IMR-90 (cell line): ENCODE measurements around the gene PTCH2. TPM values are rescaled to one million over a fixed set of nuclear protein-coding genes. Genes with fewer than 3 reads are reported as not detected.

ENCODE experiments used
- ATAC-seq: fragments of 200-7000 bp; cut with Tn5 transposase; 2 replicates; pipeline ENCODE4 v1.9.1; 2020; ENCODE audit warnings: low read depth, mild to moderate bottlenecking, moderate library complexity
- BruUV-seq: library from RNA; stranded (reverse); fragments of 400-500 nt; replicated peaks from 2 replicates; lab custom pipeline; 2021; lab: Mats Ljungman, UMichigan
- CTCF ChIA-PET: fragments of 300-600 bp; formaldehyde crosslinking; extraction: SDS; loops from one replicate; lab custom pipeline; 2021; ENCODE audit warnings: antibody characterized with exemption; lab: Yijun Ruan, JAX
- POLR2A ChIA-PET: fragments of 300-600 bp; sonication (Branson Sonifier 250); formaldehyde crosslinking; loops from one replicate; lab custom pipeline; 2022; ENCODE audit warnings: antibody characterized with exemption; ENCODE audit not compliant: unreplicated experiment; lab: Charles Lee
- DNase-seq: peaks from one replicate; pipeline ENCODE4 v3.0.0; 2013
- H2AFZ ChIP-seq: replicated peaks from 2 replicates; pipeline ENCODE3; 2013; ENCODE audit warnings: low read length, mild to moderate bottlenecking; ENCODE audit not compliant: poor library complexity
- H2AK5ac ChIP-seq: 2 replicates; pipeline ENCODE4 v1.6.1; 2013; ENCODE audit warnings: low read depth, low read length, inconsistent platforms
- H2AK9ac ChIP-seq: replicated peaks from 2 replicates; pipeline ENCODE3; 2013; ENCODE audit warnings: mild to moderate bottlenecking, low read depth, low read length, moderate library complexity; ENCODE audit not compliant: poor library complexity
- H2BK120ac ChIP-seq: 2 replicates; pipeline ENCODE4 v1.6.1; 2013; ENCODE audit warnings: low read depth, low read length, inconsistent platforms
- H2BK15ac ChIP-seq: 3 replicates; pipeline ENCODE4 v1.6.1; 2013; ENCODE audit warnings: low read depth, low read length, inconsistent platforms
- H2BK20ac ChIP-seq: 2 replicates; pipeline ENCODE4 v1.6.1; 2013; ENCODE audit warnings: low read depth, mild to moderate bottlenecking, inconsistent platforms, low read length, moderate library complexity
- H2BK5ac ChIP-seq: 2 replicates; pipeline ENCODE4 v1.6.1; 2013; ENCODE audit warnings: mild to moderate bottlenecking, low read depth, low read length, inconsistent platforms; ENCODE audit not compliant: poor library complexity, severe bottlenecking
- H3K14ac ChIP-seq: replicated peaks from 2 replicates; pipeline ENCODE4 v1.6.1; 2013; ENCODE audit warnings: low read depth, low read length, inconsistent platforms
- H3K18ac ChIP-seq: 2 replicates; pipeline ENCODE4 v1.6.1; 2013; ENCODE audit warnings: low read depth, low read length, control low read depth
- H3K23ac ChIP-seq: 2 replicates; pipeline ENCODE4 v1.6.1; 2013; ENCODE audit warnings: low read depth, low read length, inconsistent platforms
- H3K27ac ChIP-seq: 2 replicates; pipeline ENCODE4 v1.5.1; 2013; ENCODE audit warnings: mild to moderate bottlenecking, control low read depth, low read length; ENCODE audit not compliant: insufficient read depth
- H3K27me3 ChIP-seq: 2 replicates; pipeline ENCODE4 v1.6.1; 2013; ENCODE audit warnings: low read length; ENCODE audit not compliant: control insufficient read depth, insufficient read depth
- H3K36me3 ChIP-seq: 2 replicates; pipeline ENCODE4 v1.6.1; 2013; ENCODE audit warnings: low read length, mixed read lengths; ENCODE audit not compliant: control insufficient read depth, insufficient read depth
- H3K4ac ChIP-seq: 2 replicates; pipeline ENCODE4 v1.6.1; 2013; ENCODE audit warnings: low read depth, low read length, inconsistent platforms
- H3K4me1 ChIP-seq: 2 replicates; pipeline ENCODE4 v1.6.1; 2013; ENCODE audit warnings: low read length, mixed read lengths; ENCODE audit not compliant: control insufficient read depth, insufficient read depth
- H3K4me2 ChIP-seq: 2 replicates; pipeline ENCODE4 v1.6.1; 2013; ENCODE audit warnings: low read depth, mild to moderate bottlenecking, control low read depth, low read length, moderate library complexity
- H3K4me3 ChIP-seq: 2 replicates; pipeline ENCODE4 v1.5.1; 2013; ENCODE audit warnings: low read depth, mild to moderate bottlenecking, control low read depth, low read length, moderate library complexity; ENCODE audit not compliant: insufficient read depth
- H3K56ac ChIP-seq: 2 replicates; pipeline ENCODE4 v1.6.1; 2013; ENCODE audit warnings: low read length, inconsistent platforms; ENCODE audit not compliant: insufficient read depth; ENCODE audit errors: extremely low read depth
- H3K79me1 ChIP-seq, 2 experiments: 2 replicates each; pipeline ENCODE4 v1.6.1; 2013; ENCODE audit warnings: low read length in 2 of 2, inconsistent platforms in 1 of 2, low read depth in 1 of 2
- H3K9ac ChIP-seq: 2 replicates; pipeline ENCODE4 v1.6.1; 2013; ENCODE audit warnings: low read depth, low read length, control low read depth
- H3K9me1 ChIP-seq: 2 replicates; pipeline ENCODE4 v1.6.1; 2013; ENCODE audit warnings: low read length, inconsistent platforms; ENCODE audit not compliant: insufficient read depth
- H3K9me3 ChIP-seq: 2 replicates; pipeline ENCODE4 v1.6.1; 2013; ENCODE audit warnings: low read length; ENCODE audit not compliant: control insufficient read depth, insufficient read depth
- H4K20me1 ChIP-seq: 2 replicates; pipeline ENCODE4 v1.6.1; 2013; ENCODE audit warnings: low read length, inconsistent platforms; ENCODE audit not compliant: insufficient read depth
- H4K5ac ChIP-seq: 2 replicates; pipeline ENCODE4 v1.6.1; 2013; ENCODE audit warnings: mild to moderate bottlenecking, low read depth, low read length, control low read depth
- H4K8ac ChIP-seq, 2 experiments: 2 replicates each; pipeline ENCODE4 v1.6.1; 2013; ENCODE audit warnings: low read depth in 2 of 2, low read length in 2 of 2, control low read depth in 1 of 2, inconsistent platforms in 1 of 2
- H4K91ac ChIP-seq: 2 replicates; pipeline ENCODE4 v1.6.1; 2013; ENCODE audit warnings: low read depth, low read length, inconsistent platforms; ENCODE audit not compliant: insufficient read depth
- BHLHE40 ChIP-seq: fragments of 150-350 bp; IDR thresholded peaks from 2 replicates; pipeline ENCODE4 v1.6.1; 2016; ENCODE audit warnings: mild to moderate bottlenecking, low read depth, low read length
- CEBPB ChIP-seq: IDR thresholded peaks from 2 replicates; pipeline ENCODE4 v1.6.1; 2012; ENCODE audit warnings: low read depth, low read length, improper control_type of control experiment
- FOS ChIP-seq: fragments of 150-350 bp; IDR thresholded peaks from 2 replicates; pipeline ENCODE4 v1.6.1; 2016; ENCODE audit warnings: low read depth, low read length
- NFE2L2 ChIP-seq: fragments of 150-350 bp; IDR thresholded peaks from 2 replicates; pipeline ENCODE4 v1.6.1; 2016; ENCODE audit warnings: low read depth, mild to moderate bottlenecking, low read length
- RAD21 ChIP-seq: IDR thresholded peaks from 2 replicates; pipeline ENCODE4 v1.6.1; 2012; ENCODE audit warnings: low read length, improper control_type of control experiment
- RCOR1 ChIP-seq: IDR thresholded peaks from 2 replicates; pipeline ENCODE4 v1.6.1; 2012; ENCODE audit warnings: mild to moderate bottlenecking, low read length, improper control_type of control experiment; ENCODE audit not compliant: insufficient replicate concordance
- WGBS, 2 experiments: methylation state at CpG; one replicate each; pipeline versions ENCODE4 v1.1.5 to v1.1.7; 2013; ENCODE audit warnings: missing lambda C conversion rate in 2 of 2; ENCODE audit not compliant: insufficient read length in 1 of 2; ENCODE audit errors: extremely low coverage in 2 of 2; 5-methylcytosine and 5-hydroxymethylcytosine counted together
- dilution Hi-C: fragments of 300-500 bp; cut with HindIII; formaldehyde crosslinking; loops from one replicate; pipeline ENCODE4 v1.14.3; 2018; ENCODE audit warnings: low sequenced_read_pairs; ENCODE audit not compliant: unreplicated experiment
- in situ Hi-C: fragments of 300-500 bp; cut with MboI; formaldehyde crosslinking; loops from 3 replicates; pipeline ENCODE4 v1.14.3; 2019; ENCODE audit warnings: low sequenced_read_pairs, inconsistent platforms, mixed read lengths
- intact Hi-C: fragments of 100-400 bp; cut with micrococcal nuclease; formaldehyde crosslinking; loops from 2 replicates; pipeline ENCODE4 v1.10.0; 2022
- polyA plus RNA-seq, 3 experiments: library from polyadenylated mRNA; depleted of rRNA; stranded (reverse); fragments of >200 nt; gene quantifications; 2 replicates each; pipeline ENCODE4 v1.2.3, GENCODE V29; 2012; ENCODE audit warnings: low replicate concordance in 1 of 3
- total RNA-seq: library from RNA; depleted of rRNA; stranded (reverse); fragments of >200 nt; gene quantifications from 2 replicates; pipeline ENCODE4 v1.2.3, GENCODE V29; 2012
- TF ChIP-seq, protein P1 (sequence below): fragments of 150-350 bp; IDR thresholded peaks from 2 replicates; pipeline ENCODE4 v1.6.1; 2016; ENCODE audit warnings: low read depth, mild to moderate bottlenecking, low read length, moderate library complexity, borderline replicate concordance

The PTCH2 gene
- total and polyA plus RNA-seq, 2 of the 4 experiments (the other 2 are of a cell fraction): under 0.01 to 0.56 TPM

DNA sequence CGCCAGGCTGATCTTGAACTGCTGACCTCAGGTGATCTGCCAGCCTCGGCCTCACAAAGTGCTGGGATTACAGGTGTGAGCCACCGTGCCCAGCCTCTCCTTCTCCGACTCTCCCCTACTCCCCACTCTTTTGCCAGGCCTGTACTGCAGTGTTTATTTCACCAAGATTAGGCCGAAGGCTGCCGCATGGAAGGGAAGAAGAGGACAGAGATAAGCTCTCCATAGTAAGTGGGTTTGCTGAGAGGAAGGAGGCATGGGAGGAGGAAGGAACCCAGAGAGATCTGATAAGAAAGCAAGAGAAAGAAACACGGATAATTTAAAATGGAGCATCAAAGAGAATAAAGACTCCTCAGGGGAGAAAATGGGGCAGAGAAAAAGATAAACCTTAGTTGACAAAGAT lies 8.7 kb downstream of the PTCH2 start (continued):
- no peak for TF ChIP-seq RCOR1
- TF ChIP-seq, protein P1, sequence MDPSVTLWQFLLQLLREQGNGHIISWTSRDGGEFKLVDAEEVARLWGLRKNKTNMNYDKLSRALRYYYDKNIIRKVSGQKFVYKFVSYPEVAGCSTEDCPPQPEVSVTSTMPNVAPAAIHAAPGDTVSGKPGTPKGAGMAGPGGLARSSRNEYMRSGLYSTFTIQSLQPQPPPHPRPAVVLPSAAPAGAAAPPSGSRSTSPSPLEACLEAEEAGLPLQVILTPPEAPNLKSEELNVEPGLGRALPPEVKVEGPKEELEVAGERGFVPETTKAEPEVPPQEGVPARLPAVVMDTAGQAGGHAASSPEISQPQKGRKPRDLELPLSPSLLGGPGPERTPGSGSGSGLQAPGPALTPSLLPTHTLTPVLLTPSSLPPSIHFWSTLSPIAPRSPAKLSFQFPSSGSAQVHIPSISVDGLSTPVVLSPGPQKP: no peak
- TF ChIP-seq FOS: no peak

DNA sequence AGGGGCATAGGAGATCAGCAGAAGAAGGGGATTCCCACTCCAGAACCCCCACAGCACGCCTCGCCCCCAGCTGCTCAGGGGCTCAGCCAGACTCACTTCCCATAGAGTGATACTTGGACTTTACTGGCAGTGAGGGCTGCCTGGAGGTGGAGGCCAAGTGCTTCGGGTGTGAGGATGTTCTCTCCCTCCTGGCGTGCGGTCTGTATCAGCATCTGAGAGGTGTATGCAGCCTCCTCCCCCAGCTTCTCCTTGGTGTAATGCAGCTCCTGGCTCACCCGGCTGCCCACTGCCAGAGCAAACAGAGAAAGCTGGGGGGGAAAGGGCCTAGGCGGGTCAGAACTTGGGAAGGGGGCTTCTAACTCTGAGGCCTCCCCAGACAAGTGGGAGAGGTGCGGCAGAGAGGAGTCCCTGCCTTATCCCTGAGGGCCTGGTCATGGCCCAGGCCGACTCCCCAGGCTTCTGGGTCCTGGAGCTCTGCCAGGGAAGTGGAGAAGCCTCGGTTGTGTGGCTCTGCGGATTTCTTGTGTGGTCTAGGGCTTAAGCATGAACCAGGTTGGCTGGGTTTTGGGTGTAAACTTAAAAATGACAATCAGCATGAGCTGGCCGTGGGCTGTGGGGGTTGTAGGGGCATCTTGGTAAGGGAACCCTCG lies 10.9 kb downstream of the PTCH2 start:
- H3K9ac ChIP-seq: no peak overlapping the region
- no peak overlapping the region for H3K4me2 ChIP-seq
- H3K4me1 ChIP-seq: no peaks in the 10 kb centered on the region
- H2AFZ ChIP-seq: no peak overlapping the region
- H3K36me3 ChIP-seq: no peaks in the 10 kb centered on the region
- H3K23ac ChIP-seq: no peak overlapping the region
- H2AK5ac ChIP-seq: no peak overlapping the region
- ATAC-seq: no peak
- WGBS, 2 experiments: 20% methylated on average over 1 of the region's 13 CpGs; no CpG with 5 or more reads in 1 of the 2 experiments
- H2BK120ac ChIP-seq: no peak overlapping the region
- intact Hi-C loops: no loop called here
- H3K27ac ChIP-seq: no peak overlapping the region
- no peak overlapping the region for H4K8ac ChIP-seq
- no TSS peak for BruUV-seq
- dilution Hi-C loops: no loop called here
- no peak overlapping the region for H2BK20ac ChIP-seq
- no peak overlapping the region for H3K18ac ChIP-seq
- H3K9me3 ChIP-seq: no peaks in the 10 kb centered on the region
- ChIA-PET POLR2A (interaction anchor here (1.2 kb wide), 1 partner anchor 13 kb away, joined by 4 read pairs; no protein-coding TSS in a partner anchor), CTCF (no interaction called here)
- H2BK5ac ChIP-seq: no peak overlapping the region
- no peaks in the 10 kb centered on the region for H3K27me3 ChIP-seq
- no peak overlapping the region for H3K56ac ChIP-seq
- H3K4me3 ChIP-seq: no peak overlapping the region
- H2BK15ac ChIP-seq: no peak overlapping the region
- H4K5ac ChIP-seq: no peak overlapping the region
- no peak overlapping the region for H4K91ac ChIP-seq
- H4K20me1 ChIP-seq: no peaks in the 10 kb centered on the region
- peak overlapping the region; percentile 37 for H2AK9ac ChIP-seq
- in situ Hi-C loops: loop anchor here (10.0 kb wide), 1 partner anchor 473 kb away; no protein-coding TSS in a partner anchor
- no peak for DNase-seq
- no peak for TF ChIP-seq CEBPB
- no peak for TF ChIP-seq NFE2L2
- no peak for TF ChIP-seq BHLHE40
- TF ChIP-seq, protein P1: no peak
- TF ChIP-seq RAD21: no peak
- H3K9me1 ChIP-seq: no peaks in the 10 kb centered on the region
- no peaks in the 10 kb centered on the region for H3K79me1 ChIP-seq
- no peak overlapping the region for H3K4ac ChIP-seq
- no peak overlapping the region for H3K14ac ChIP-seq
